AG08396 (cell line): ENCODE measurements around the gene OMP.
"Not testable (repeated sequence)": the region's sequence is repeated elsewhere in the genome, so short reads cannot be mapped to it uniquely, and the experiment has no call there.

ENCODE experiments used
- DNase-seq: peaks from one replicate; pipeline ENCODE4 v3.0.0; 2012; ENCODE audit warnings: low spot score, mixed read lengths

The OMP gene

GRCh38 chr11:77086521-77087472 lies 15.8 kb upstream of the OMP start:
- DNase-seq = no peak

- DNase-seq = no peak
Observed at GRCh38 chr11:77087723-77088225, 14.9 kb upstream of the OMP start.

- DNase-seq = no peak
Observed at GRCh38 chr11:77088236-77089003, 14.2 kb upstream of the OMP start.

- DNase-seq = no peak
Observed at GRCh38 chr11:77089004-77089545, 13.6 kb upstream of the OMP start.

GRCh38 chr11:77090046-77090372 lies 12.6 kb upstream of the OMP start:
- no peak for DNase-seq

- DNase-seq = no peak
Observed at GRCh38 chr11:77090373-77091111, 12.1 kb upstream of the OMP start.

- peak; percentile 88 for DNase-seq
Observed at GRCh38 chr11:77091146-77091940, 11.3 kb upstream of the OMP start.

- DNase-seq = no peak
Observed at GRCh38 chr11:77092382-77092781, 10.3 kb upstream of the OMP start.

GRCh38 chr11:77093056-77093891 lies 9.4 kb upstream of the OMP start:
- DNase-seq = no peak

- DNase-seq = no peak
Observed at GRCh38 chr11:77093987-77094840, 8.4 kb upstream of the OMP start.

- no peak for DNase-seq
Observed at GRCh38 chr11:77094841-77095365, 7.7 kb upstream of the OMP start.

GRCh38 chr11:77095551-77096490 lies 6.8 kb upstream of the OMP start:
- no peak for DNase-seq

- DNase-seq = no peak
Observed at GRCh38 chr11:77096591-77097019, 6.0 kb upstream of the OMP start.

- DNase-seq = not testable (repeated sequence)
Observed at GRCh38 chr11:77097180-77097579, 5.5 kb upstream of the OMP start.

GRCh38 chr11:77100166-77101042 lies 2.2 kb upstream of the OMP start:
- DNase-seq = no peak

GRCh38 chr11:77101043-77101537 lies 1.6 kb upstream of the OMP start:
- DNase-seq = peak; percentile 80

- DNase-seq = no peak
Observed at GRCh38 chr11:77103319-77103718, 679 bp downstream of the OMP start.
